Hepatocyte (in vitro differentiated cells): ENCODE results near the gene SLC39A11. TPM values are rescaled to one million over a fixed set of nuclear protein-coding genes. Genes with fewer than 3 reads are reported as not detected.

Experiments used
- DNase-seq: peaks from one replicate; pipeline ENCODE4 v3.0.0-alpha.2; 2016; ENCODE audit warnings: low spot score
- H2AFZ ChIP-seq: fragments of 200-600 bp; sonication (generic); 2 replicates; pipeline ENCODE4 v1.6.0; 2016; ENCODE audit warnings: antibody characterized with exemption, mild to moderate bottlenecking
- H3K27ac ChIP-seq: fragments of 200-600 bp; sonication (generic); 2 replicates; pipeline ENCODE4 v1.5.1; 2016; ENCODE audit warnings: mild to moderate bottlenecking
- H3K27me3 ChIP-seq: fragments of 200-600 bp; sonication (generic); 2 replicates; pipeline ENCODE4 v1.6.1; 2016
- H3K36me3 ChIP-seq: fragments of 200-600 bp; sonication (generic); replicated peaks from 2 replicates; pipeline ENCODE4 v1.5.1; 2016; ENCODE audit warnings: low read depth; ENCODE audit not compliant: insufficient read depth
- H3K4me1 ChIP-seq: fragments of 200-600 bp; sonication (generic); 2 replicates; pipeline ENCODE4 v1.5.1; 2016; ENCODE audit warnings: mild to moderate bottlenecking, moderate library complexity; ENCODE audit not compliant: insufficient read depth
- H3K4me2 ChIP-seq: fragments of 200-600 bp; sonication (generic); 2 replicates; pipeline ENCODE4 v1.6.0; 2016
- H3K4me3 ChIP-seq: fragments of 200-600 bp; sonication (generic); 2 replicates; pipeline ENCODE4 v1.5.1; 2016; ENCODE audit warnings: mild to moderate bottlenecking
- H3K79me2 ChIP-seq: fragments of 200-600 bp; sonication (generic); 2 replicates; pipeline ENCODE4 v1.6.0; 2017; ENCODE audit warnings: mild to moderate bottlenecking
- H3K9me2 ChIP-seq: fragments of 200-600 bp; sonication (generic); replicated peaks from 2 replicates; pipeline ENCODE4 v1.6.0; 2017; ENCODE audit warnings: mild to moderate bottlenecking; ENCODE audit not compliant: insufficient read depth
- H3K9me3 ChIP-seq: fragments of 200-600 bp; sonication (generic); 2 replicates; pipeline ENCODE4 v1.5.1; 2016; ENCODE audit warnings: low read depth, mild to moderate bottlenecking
- H4K20me1 ChIP-seq: fragments of 200-600 bp; sonication (generic); 2 replicates; pipeline ENCODE4 v1.6.0; 2016; ENCODE audit warnings: mild to moderate bottlenecking; ENCODE audit not compliant: insufficient read depth, poor library complexity, severe bottlenecking
- EZH2 ChIP-seq: fragments of 200-600 bp; sonication (generic); IDR thresholded peaks from 2 replicates; pipeline ENCODE4 v1.6.1; 2016; ENCODE audit warnings: antibody characterized with exemption, mild to moderate bottlenecking, borderline replicate concordance
- EZH2phosphoT487 ChIP-seq: fragments of 200-600 bp; sonication (generic); IDR thresholded peaks from one replicate; pipeline ENCODE4 v1.6.1; 2018; ENCODE audit warnings: antibody characterized with exemption, mild to moderate bottlenecking, low read depth, moderate library complexity; ENCODE audit not compliant: unreplicated experiment, severe bottlenecking
- WGBS: methylation state at CpG from one replicate; pipeline ENCODE4 v1.1.6; 2016; ENCODE audit warnings: low lambda C conversion rate; ENCODE audit errors: missing lambda C conversion rate; 5-methylcytosine and 5-hydroxymethylcytosine counted together
- polyA plus RNA-seq: library from polyadenylated mRNA; unstranded; fragments of >200 nt; fragmentation: Nextera tagmentation; extraction: Ambion mirVana; gene quantifications from 2 replicates; pipeline ENCODE4 v1.2.1, GENCODE V29; 2016
- total RNA-seq: library from RNA; depleted of rRNA; stranded (reverse); fragments of >200 nt; gene quantifications from 2 replicates; pipeline ENCODE4 v1.2.3, GENCODE V29; 2014
- TF ChIP-seq, protein P1 (sequence below): fragments of 200-600 bp; sonication (generic); IDR thresholded peaks from 2 replicates; pipeline ENCODE4 v1.5.1; 2016; ENCODE audit warnings: antibody characterized with exemption, mild to moderate bottlenecking; ENCODE audit not compliant: poor library complexity

SLC39A11 gene
- total and polyA plus RNA-seq, 2 experiments from 2014 or later: 37.7 to 39.1 TPM

DNA sequence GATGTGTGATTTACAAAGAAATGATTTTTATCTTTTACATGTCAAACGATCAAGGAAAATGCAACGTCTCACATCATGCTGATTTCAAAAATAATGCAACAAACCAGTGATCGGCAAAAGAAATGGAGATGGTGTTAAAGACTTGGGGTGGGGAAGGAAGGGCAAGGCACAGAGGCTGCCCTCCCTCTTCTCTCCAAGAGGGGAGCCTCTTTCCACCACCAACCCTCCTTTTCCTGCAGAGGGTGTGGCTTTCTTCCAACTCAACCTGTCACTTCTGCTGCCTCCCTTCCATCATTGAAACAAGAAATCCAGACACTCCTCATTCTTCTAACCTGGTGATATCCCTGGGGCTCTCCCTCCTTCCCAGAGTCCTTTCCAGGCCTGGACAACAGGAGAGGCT, 320.8 kb downstream of the SLC39A11 start:
- Histone ChIP-seq H3K4me2 (no peak overlapping the region), H3K4me3 (no peak overlapping the region), H3K79me2 (no peaks in the 10 kb centered on the region), H3K9me3 (no peaks in the 10 kb centered on the region), H3K36me3 (no peaks in the 10 kb centered on the region), H2AFZ (no peak overlapping the region), H3K9me2 (no peaks in the 10 kb centered on the region), H4K20me1 (no peaks in the 10 kb centered on the region), H3K27ac (no peak overlapping the region), H3K27me3 (no peaks in the 10 kb centered on the region), H3K4me1 (no peaks in the 10 kb centered on the region)
- no peak for DNase-seq
- TF ChIP-seq EZH2: no peak
- TF ChIP-seq EZH2phosphoT487: no peak
- TF ChIP-seq, protein P1, sequence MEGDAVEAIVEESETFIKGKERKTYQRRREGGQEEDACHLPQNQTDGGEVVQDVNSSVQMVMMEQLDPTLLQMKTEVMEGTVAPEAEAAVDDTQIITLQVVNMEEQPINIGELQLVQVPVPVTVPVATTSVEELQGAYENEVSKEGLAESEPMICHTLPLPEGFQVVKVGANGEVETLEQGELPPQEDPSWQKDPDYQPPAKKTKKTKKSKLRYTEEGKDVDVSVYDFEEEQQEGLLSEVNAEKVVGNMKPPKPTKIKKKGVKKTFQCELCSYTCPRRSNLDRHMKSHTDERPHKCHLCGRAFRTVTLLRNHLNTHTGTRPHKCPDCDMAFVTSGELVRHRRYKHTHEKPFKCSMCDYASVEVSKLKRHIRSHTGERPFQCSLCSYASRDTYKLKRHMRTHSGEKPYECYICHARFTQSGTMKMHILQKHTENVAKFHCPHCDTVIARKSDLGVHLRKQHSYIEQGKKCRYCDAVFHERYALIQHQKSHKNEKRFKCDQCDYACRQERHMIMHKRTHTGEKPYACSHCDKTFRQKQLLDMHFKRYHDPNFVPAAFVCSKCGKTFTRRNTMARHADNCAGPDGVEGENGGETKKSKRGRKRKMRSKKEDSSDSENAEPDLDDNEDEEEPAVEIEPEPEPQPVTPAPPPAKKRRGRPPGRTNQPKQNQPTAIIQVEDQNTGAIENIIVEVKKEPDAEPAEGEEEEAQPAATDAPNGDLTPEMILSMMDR: no peak
- 85% methylated on average over 3 of the region's 3 CpGs for whole genome bisulfite sequencing

DNA sequence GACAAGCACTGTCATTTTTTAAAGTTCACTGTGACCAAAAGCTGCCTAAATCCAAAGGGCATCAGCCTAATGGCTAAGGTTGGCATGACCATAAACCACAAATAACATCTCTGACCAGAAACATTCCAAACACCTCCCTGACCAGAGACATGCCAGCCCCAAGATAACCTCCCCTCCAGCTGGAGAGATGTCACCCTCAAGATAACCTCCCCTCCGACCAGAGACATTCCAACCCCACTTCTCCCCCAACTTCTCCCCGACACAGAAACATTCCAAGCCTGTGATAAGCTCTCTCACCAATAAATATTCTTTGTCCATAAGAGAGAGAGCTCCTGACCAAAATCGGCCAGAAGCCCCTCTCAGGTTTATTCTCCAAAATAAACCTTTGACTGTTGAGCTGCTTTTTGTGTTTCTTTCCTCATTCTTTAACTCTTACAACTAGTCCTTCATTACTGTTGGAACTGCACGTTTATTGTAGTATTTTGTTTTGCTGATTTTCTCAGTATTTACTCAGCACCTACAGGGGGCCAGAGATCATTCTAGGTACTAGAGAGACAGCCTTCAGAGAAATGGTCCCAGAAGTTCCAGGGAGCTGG, 325.6 kb downstream of the SLC39A11 start:
- WGBS: 85% methylated on average over 4 of the region's 4 CpGs
- Histone ChIP-seq H3K9me3 (no peaks in the 10 kb centered on the region), H4K20me1 (no peaks in the 10 kb centered on the region), H3K9me2 (no peaks in the 10 kb centered on the region), H3K27ac (no peak overlapping the region), H3K4me1 (no peaks in the 10 kb centered on the region), H3K79me2 (no peaks in the 10 kb centered on the region), H3K4me3 (no peak overlapping the region), H3K36me3 (no peaks in the 10 kb centered on the region), H3K4me2 (no peak overlapping the region), H2AFZ (no peak overlapping the region), H3K27me3 (no peaks in the 10 kb centered on the region)
- no peak for DNase-seq
- no peak for TF ChIP-seq EZH2phosphoT487
- no peak for TF ChIP-seq EZH2
- TF ChIP-seq, protein P1: no peak

DNA sequence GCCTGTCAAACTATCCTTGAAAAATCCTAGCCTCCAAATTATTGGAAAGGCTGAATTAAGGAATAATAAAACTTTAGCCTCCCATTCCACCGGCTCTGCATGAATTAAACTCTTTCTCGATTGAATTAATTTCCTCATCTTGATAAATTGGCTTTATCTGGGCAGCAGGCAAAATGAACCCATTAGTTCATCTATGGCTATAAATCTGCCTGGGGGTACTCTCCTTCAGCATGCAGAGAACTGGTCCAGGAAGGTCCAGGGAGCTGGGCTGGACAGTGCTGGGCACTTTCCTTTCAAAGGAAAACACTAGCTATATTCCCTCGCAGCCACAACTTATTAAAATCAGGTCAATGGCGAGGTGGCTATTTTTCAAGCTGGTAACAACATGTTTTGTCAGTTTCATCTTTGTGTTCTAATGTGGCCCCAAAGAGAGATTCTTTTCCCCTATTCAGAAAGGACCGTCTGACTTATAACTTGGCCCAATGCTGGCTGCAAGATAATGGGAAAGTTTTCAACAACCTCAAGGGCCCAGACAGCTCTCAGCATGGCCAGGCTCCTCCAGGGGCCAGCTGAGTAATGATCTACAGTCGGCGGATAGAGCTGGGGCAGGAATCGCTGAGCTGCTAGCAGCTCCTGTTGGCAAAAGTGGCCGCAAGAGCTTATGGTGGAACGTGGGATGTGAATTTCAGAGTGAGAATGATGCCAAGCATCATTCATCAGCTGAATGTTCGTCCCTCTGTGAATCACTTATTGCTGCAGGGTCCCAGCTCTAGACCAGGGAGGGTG, 326.9 kb downstream of the SLC39A11 start:
- no peak for TF ChIP-seq EZH2
- TF ChIP-seq, protein P1: no peak
- TF ChIP-seq EZH2phosphoT487: no peak
- H3K4me1 ChIP-seq: no peaks in the 10 kb centered on the region
- H3K27me3 ChIP-seq: no peaks in the 10 kb centered on the region
- no peak overlapping the region for H3K27ac ChIP-seq
- WGBS: 94% methylated on average over 11 of the region's 11 CpGs
- no peaks in the 10 kb centered on the region for H3K9me3 ChIP-seq
- H3K79me2 ChIP-seq: no peaks in the 10 kb centered on the region
- H4K20me1 ChIP-seq: no peaks in the 10 kb centered on the region
- H3K9me2 ChIP-seq: no peaks in the 10 kb centered on the region
- no peak for DNase-seq
- H3K4me2 ChIP-seq: no peak overlapping the region
- no peaks in the 10 kb centered on the region for H3K36me3 ChIP-seq
- no peak overlapping the region for H3K4me3 ChIP-seq
- no peak overlapping the region for H2AFZ ChIP-seq
